NCI-H510A treated with DMSO at 0.1 percent for 48 hours (cell line): ENCODE measurements around the gene FBF1.

Source experiments
- DNase-seq: peaks from one replicate; lab custom pipeline; 2025; lab: John Stamatoyannopoulos, UW

The FBF1 gene

DNA sequence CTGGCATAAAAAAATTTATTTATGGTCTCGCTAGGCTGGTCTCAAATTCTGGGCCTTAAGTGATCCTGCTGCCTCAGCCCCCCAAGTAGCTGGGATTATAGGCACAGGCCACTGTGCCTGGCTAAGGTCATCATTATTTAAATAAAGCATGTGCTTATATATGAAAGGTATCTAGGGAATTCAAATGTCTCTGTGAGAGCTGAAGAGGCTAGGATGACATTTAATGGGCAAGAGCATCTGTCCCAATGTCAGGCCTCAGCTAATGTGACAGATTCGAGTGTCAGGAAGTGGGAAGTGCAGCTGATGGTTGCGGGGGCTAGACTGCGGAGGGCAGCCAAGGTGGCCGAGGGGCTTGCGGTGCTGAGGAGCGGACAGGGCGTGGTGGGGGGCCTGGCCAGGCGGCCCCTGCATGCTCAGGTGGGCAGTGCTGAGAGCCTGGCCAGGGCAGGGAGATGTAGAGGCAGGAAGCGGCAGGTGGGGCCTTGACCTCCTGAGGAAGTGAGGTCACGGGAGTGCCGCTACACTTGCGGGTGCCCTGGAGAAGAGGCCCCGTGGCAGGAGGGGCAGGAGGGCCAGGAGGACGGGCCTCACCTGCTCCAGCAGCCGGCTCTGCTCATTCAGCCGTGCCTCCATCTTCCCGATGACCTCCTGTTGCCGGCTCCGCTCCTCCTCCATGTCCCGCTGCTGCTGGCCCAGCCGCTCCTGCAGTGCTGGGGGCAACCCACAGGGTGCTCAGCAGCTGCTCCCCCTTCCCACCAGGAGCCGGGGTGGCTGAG, 23.5 kb downstream of the FBF1 start:
- DNase-seq = peak; percentile 15

DNA sequence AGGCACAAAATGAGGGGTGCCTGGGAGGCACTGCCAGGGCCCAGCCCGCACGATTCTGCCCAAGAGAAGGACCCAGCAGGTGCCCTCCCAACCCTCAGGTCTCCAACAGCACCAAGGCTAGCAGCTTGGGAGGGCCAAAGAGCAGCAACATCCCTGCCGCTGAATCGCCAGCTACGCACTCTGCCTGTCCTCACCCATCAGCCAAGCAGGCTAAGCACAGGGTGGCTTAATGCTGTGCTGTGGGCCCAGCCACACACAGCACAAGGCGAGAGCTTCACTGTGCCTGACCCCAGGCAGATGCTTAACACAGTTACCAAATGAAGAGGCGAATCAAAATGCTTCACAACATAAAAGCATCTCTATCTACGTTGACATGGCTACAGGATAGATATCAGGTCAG, 25.6 kb downstream of the FBF1 start:
- no peak for DNase-seq

DNA sequence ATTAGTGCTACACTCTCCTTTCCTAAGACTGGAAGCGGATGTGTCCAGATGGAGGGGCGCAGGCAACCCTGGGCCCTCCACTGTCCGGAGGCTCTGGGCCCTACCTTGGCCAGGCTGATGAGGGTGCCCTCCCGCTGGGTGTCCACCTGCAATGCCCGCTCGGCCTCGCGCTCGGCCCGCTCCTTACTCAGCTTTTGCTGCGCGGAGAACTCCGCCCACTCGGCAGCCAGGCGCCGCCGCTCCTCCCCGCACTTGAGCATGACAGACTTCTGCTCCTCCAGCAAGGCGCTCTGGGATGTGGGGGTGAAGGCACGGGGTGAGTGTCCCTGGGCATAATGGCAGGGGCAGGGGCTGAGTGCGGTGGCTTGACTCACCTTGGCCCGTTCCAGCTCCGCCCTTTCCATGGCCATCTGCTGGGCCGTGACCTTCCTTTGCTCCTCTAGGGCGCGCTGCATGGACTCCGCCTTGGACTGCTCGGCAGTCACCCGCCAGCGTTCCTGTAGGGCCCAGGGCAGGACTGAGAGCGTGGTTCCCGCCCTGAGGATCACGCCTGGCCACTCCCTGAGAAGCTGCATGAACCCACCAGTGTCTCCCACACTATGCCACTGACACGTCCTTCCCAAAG, 26.1 kb downstream of the FBF1 start:
- DNase-seq = no peak

- DNase-seq = peak; percentile 54
Measured at GRCh38 chr17:75913537-75914210, 27.2 kb downstream of the FBF1 start.

DNA sequence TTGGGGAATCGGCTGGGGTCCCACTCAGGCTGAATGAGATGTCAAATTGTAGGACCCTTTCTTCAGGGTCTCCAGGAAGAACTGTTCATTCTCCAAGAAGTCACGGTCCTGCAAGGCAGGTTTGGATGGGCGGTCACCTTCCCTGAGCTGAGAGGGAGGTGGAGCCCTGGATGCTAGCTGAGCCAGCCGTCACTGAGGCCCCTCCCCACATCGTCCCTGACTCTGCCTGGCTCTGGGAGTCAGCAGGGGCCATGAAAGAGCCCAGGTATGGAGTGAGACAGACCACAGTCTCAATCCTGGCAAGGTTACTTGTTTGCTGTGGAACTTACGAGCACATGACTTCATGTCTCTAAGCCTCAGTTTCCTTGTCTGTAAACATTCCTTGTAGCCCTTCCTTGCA, 30.1 kb downstream of the FBF1 start:
- DNase-seq = peak; percentile 83

DNA sequence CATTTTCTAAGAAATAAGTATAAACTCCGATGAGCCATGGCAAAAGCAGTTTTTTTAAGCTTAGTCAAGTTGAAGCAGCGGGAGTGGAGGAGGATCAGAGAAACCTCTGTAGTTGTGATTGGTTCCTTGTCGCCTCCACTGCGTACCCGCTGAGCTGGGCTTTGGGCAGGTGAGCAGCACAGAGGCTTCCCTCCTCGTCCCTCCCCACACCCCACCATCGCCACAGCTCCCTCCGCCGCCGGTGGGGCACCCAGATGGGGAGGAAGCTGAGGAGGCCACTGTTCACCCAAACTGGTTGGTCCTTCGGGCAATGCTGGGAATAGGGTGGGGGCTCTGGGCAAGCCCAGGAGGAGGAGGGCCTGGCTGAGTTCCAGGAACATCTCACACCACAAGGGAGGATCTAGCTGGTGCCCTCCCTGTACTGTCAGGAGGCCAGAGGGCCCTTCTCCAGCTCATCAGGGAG, 31.0 kb downstream of the FBF1 start:
- peak; percentile 90 for DNase-seq

DNA sequence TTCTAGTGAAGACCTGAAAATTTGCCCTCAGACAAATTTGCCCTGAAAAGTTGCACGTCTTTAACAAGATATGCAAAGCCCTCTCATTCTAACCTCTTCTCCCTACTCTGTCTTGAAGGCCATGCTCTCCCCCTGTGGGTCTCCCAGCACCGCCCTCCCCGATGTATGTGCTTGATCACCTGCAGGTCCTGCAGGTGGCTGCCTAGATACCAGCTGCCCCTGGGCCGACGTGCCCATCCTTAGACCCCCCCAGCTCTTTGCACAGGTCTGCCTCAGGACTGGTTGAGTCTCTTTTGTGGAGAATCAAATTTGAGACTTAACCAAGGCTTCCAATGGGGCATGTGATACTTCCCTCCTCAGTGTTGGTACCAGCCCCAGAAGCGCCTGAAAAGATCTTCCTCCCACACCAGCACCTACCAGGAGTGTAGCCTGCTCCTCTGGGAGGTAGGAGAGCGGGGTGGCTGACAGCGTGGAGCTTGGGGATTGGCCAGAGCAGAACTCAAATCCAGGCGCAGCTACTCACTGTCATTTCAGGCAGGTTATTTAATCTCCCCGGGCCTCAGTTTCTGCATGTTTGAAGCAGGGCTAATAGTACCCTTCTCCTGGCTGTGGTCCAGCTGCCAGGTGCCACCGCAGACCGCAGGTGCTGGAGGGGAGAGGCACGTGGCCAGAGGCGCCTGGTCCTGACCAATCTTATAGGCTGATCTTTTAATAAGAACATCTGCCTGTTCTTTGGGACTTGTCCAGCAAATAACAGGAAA, 31.6 kb downstream of the FBF1 start:
- DNase-seq = peak; percentile 95

- peak; percentile 84 for DNase-seq
Measured at GRCh38 chr17:75908201-75908600, 32.6 kb downstream of the FBF1 start.

GRCh38 chr17:75906143-75906884, 34.5 kb downstream of the FBF1 start:
- no peak for DNase-seq

GRCh38 chr17:75904749-75905521, 35.9 kb downstream of the FBF1 start, which contains the start of gene MRPL38:
Gene MRPL38 (minus strand): TSS chr17:75904884. CDS start chr17:75904875, 9 bp downstream.
- peak; percentile 95 for DNase-seq

GRCh38 chr17:75902406-75902805, 38.4 kb downstream of the FBF1 start:
- DNase-seq = no peak

DNA sequence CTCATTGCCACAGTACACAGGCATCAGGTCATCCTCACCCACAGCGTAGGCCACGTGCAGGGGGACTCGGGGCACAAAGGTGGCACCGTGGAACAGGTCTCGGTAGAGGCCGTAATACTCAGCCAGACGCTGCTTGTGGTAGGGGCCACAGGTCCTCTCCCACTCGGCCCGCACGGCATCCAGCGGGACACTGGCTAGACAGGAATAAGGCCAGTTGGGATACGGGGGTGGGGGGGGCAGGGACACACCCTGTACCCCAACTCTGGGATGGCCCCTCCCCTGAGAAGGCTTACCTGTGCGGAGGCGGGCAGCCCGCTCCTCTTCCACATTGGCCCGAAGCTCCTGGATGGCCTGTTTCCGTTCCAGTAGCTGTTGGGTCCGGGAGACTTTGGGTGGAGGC, 39.1 kb downstream of the FBF1 start:
- DNase-seq = no peak

GRCh38 chr17:75900691-75901533, 39.9 kb downstream of the FBF1 start:
- no peak for DNase-seq

DNA sequence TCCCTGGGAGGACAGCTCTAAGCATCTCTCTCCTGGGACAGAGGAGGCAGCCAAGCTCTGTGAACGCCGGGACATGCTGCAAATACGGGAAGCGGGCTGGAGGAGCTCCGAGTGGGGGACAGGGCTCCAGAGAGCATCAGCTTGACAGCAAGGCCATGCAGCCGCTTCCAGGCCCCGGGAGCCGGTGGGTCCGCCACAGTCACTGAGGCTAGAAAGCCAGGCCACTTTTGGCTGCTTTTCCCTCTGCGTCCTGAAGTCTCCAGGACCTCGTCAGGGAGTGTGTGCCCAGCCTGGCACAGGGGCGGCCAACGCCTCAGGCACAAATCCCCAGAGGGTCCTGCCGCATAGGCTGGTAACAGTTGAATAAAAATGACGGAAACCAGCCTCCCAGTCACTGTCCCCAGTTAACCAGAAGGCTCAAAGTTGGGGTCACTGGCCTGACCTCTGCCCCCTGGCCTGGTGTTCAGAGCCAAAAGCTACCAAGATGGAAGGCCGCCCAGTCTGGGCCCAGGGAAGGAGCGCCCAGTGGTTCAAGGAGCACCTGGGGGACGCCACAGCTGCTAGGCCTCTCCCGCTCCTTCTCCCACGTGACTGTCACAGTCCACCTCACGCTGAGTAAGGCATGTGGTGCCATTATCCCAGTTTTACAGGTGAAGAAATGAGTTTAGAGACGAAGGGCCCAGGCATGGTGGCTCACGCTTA, 40.9 kb downstream of the FBF1 start:
- DNase-seq = no peak

- no peak for DNase-seq
Measured at GRCh38 chr17:75899353-75899752, 41.5 kb downstream of the FBF1 start.

DNA sequence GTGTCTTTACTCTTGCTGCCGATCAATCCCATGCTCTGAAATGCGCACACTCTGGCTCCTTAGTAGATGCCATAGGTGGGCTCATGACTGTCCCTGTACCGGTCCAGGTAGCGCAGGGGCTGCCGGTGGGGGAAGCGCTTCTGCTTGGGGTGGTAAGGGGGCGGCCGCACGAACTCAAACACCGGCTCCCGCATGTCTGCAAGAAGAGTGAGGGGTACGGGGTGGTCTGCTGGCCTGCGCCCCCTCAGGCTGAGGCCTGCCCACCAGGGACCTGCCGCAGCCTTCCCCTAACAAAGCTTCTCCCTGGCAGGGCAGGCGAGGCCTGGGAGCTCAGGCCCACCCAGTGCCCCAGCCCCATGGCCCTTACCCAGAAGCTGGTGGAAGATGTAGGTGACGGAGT, 42.1 kb downstream of the FBF1 start:
- DNase-seq = no peak

GRCh38 chr17:75898065-75898464, 42.8 kb downstream of the FBF1 start:
- DNase-seq = no peak

DNA sequence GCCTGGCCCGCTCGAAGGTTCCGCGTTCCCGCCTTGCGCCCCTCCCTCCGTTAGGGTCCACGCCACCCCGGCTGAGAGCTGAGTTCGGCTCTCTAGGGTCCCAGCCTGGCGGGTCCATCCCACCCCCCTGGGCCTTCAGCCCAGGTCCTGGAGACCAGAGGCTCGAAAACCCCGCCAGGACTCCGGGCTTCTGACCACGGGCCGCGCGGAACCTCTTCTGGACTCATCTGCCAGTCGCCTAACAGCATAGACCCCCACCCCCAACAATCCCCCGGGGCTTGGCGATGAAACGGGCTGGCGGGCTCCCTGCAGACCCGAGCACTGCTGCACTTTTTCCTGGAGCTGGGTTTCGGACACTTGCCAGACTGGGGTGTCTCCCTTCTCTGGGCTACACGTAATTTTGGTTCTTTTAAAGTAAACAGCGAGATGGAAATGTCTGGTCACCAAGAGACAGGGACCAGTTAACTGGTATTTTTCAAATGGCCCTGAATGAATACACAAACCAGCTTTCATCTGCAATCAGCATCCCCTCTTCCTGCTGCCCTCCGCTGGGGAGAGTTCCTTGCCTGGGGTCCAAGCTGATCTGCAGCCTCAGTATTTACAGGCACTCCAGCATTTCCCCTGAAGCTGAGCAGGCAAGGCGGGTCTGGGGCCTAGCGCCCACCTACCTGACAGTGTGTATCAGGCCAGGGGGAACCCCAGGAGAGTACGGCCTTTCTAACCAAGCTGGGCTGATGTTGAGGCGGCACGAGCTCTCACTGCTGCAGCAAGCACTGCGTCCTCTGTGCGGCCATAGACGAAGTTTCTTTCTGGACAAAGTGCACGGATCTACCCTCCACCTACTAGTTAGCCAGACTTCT, 43.5 kb downstream of the FBF1 start:
- no peak for DNase-seq
